Measurements from ENCODE around the gene WNK1. TPM values are rescaled to one million over a fixed set of nuclear protein-coding genes. Genes with fewer than 3 reads are reported as not detected.

Gene WNK1
- polyA plus RNA-seq, 3 donors: 8.7 to 57.2 (median 20.9) TPM

GRCh38 chr12:862303-862911 is 110.0 kb downstream of the WNK1 start:
- intact Hi-C loops (cut with micrococcal nuclease): no loop called here
- Mint-ChIP-seq H3K9me3 (no peaks in the 10 kb centered on the region), H3K36me3 (peaks cover 87 to 90% of the 10 kb centered on the region in 2 donors), H3K27ac (no peak overlapping the region), H3K4me3 (no peak overlapping the region), H3K4me1 (no peaks in the 10 kb centered on the region), H3K27me3 (ENCODE audit: low read depth in 3 of 3) (no peaks in the 10 kb centered on the region)
- DNase-seq: no peak
- Histone ChIP-seq H3K4me2 (replicated peaks; ENCODE audit: extremely low read depth, low read length, poor library complexity, severe bottlenecking) (no peak overlapping the region), H3K4me1 (ENCODE audit: control insufficient read depth in 1 of 2, insufficient read depth in 2 of 2, low read length in 2 of 2) (no peaks in the 10 kb centered on the region), H3K79me2 (ENCODE audit: insufficient read depth, low read length) (no peaks in the 10 kb centered on the region), H3K9me3 (replicated peaks in 1 of 2; ENCODE audit: control insufficient read depth in 1 of 2, insufficient read depth in 1 of 2, low read length in 2 of 2) (no peaks in the 10 kb centered on the region), H4K20me1 (ENCODE audit: insufficient read depth, low read length) (peaks cover 42% of the 10 kb centered on the region), H3K4me3 (replicated peaks in 1 of 3; ENCODE audit: low read depth in 2 of 3, low read length in 3 of 3) (no peak overlapping the region), H3K9ac (ENCODE audit: insufficient read depth, low read length, poor library complexity, severe bottlenecking) (no peak overlapping the region), H2AFZ (ENCODE audit: insufficient read depth, low read depth, low read length, poor library complexity, severe bottlenecking) (no peak overlapping the region), H3K27me3 (ENCODE audit: control insufficient read depth in 2 of 2, insufficient read depth in 2 of 2, low read length in 2 of 2) (no peaks in the 10 kb centered on the region), H3K27ac (ENCODE audit: low read depth in 1 of 2, low read length in 2 of 2) (peak overlapping the region in 1 of 2 donors; percentile 27), H3K36me3 (replicated peaks in 1 of 2; ENCODE audit: control insufficient read depth in 1 of 2, insufficient read depth in 2 of 2, low read length in 2 of 2) (peaks cover 97 to 100% of the 10 kb centered on the region in 2 donors)
- TF ChIP-seq CTCF (IDR thresholded peaks at IDR 0.05): no peak
- WGBS (ENCODE audit: insufficient coverage): no CpG with 5 or more reads among the region's 4 CpGs

GRCh38 chr12:863285-863684 is 110.9 kb downstream of the WNK1 start:
- Histone ChIP-seq H3K27me3 (ENCODE audit: control insufficient read depth in 2 of 2, insufficient read depth in 2 of 2, low read length in 2 of 2) (no peaks in the 10 kb centered on the region), H3K4me1 (ENCODE audit: control insufficient read depth in 1 of 2, insufficient read depth in 2 of 2, low read length in 2 of 2) (no peaks in the 10 kb centered on the region), H3K4me2 (replicated peaks; ENCODE audit: extremely low read depth, low read length, poor library complexity, severe bottlenecking) (no peak overlapping the region), H3K4me3 (replicated peaks in 1 of 3; ENCODE audit: low read depth in 2 of 3, low read length in 3 of 3) (no peak overlapping the region), H3K36me3 (replicated peaks in 1 of 2; ENCODE audit: control insufficient read depth in 1 of 2, insufficient read depth in 2 of 2, low read length in 2 of 2) (peaks cover 97 to 100% of the 10 kb centered on the region in 2 donors), H2AFZ (ENCODE audit: insufficient read depth, low read depth, low read length, poor library complexity, severe bottlenecking) (no peak overlapping the region), H3K9me3 (replicated peaks in 1 of 2; ENCODE audit: control insufficient read depth in 1 of 2, insufficient read depth in 1 of 2, low read length in 2 of 2) (no peaks in the 10 kb centered on the region), H3K27ac (ENCODE audit: low read depth in 1 of 2, low read length in 2 of 2) (no peak overlapping the region), H3K79me2 (ENCODE audit: insufficient read depth, low read length) (no peaks in the 10 kb centered on the region), H3K9ac (ENCODE audit: insufficient read depth, low read length, poor library complexity, severe bottlenecking) (no peak overlapping the region), H4K20me1 (ENCODE audit: insufficient read depth, low read length) (peaks cover 44% of the 10 kb centered on the region)
- WGBS (ENCODE audit: insufficient coverage): no CpG with 5 or more reads among the region's 1 CpG
- H3K4me3 Mint-ChIP-seq: no peak overlapping the region
- H3K36me3 Mint-ChIP-seq: peaks cover 88% of the 10 kb centered on the region in 2 donors
- peaks cover 0 to 2% (median 0%) of the 10 kb centered on the region in 7 donors for H3K9me3 Mint-ChIP-seq
- intact Hi-C loops (cut with micrococcal nuclease): no loop called here
- no peak for DNase-seq
- H3K27me3 Mint-ChIP-seq (ENCODE audit: low read depth in 3 of 3): no peaks in the 10 kb centered on the region
- TF ChIP-seq CTCF (IDR thresholded peaks at IDR 0.05): no peak
- H3K4me1 Mint-ChIP-seq: no peaks in the 10 kb centered on the region
- H3K27ac Mint-ChIP-seq: no peak overlapping the region
